ES-I3 (cell line): Measurements from ENCODE around the gene ILRUN.
"Not testable (repeated sequence)": the region's sequence is repeated elsewhere in the genome, so short reads cannot be mapped to it uniquely, and the experiment has no call there.

Experiments used
- H3K36me3 ChIP-seq: 2 replicates; pipeline ENCODE4 v1.6.1; 2013; ENCODE audit warnings: mild to moderate bottlenecking, low read length, control low read depth, moderate library complexity; ENCODE audit not compliant: insufficient read depth
- H3K4me1 ChIP-seq: 2 replicates; pipeline ENCODE4 v1.6.1; 2013; ENCODE audit warnings: mild to moderate bottlenecking, control low read depth, low read length; ENCODE audit not compliant: insufficient read depth
- H3K9ac ChIP-seq: 2 replicates; pipeline ENCODE4 v1.6.1; 2013; ENCODE audit warnings: low read depth, mild to moderate bottlenecking, low read length, moderate library complexity
- H3K9me3 ChIP-seq: 2 replicates; pipeline ENCODE4 v1.6.1; 2013; ENCODE audit warnings: mild to moderate bottlenecking, low read length, moderate library complexity; ENCODE audit not compliant: control insufficient read depth, insufficient read depth

Gene ILRUN

DNA sequence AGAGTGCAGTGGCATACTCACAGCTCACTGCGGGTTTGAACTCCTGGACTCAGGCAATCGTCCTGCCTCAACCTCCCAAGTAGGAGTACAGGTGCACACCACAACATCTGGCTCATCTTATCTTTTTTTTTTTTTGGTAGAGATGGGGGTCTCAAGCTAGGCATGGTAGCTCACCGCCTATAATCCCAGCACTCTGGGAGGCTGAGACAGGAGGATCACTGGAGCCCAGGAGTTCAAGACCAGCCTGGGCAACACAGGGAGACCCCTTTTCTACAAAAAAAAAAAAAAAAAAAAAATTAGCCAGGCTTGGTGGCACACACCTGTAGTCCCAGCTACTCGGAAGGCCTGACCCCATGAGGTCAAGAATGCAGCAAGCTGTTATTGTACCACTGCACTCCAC is 31.5 kb downstream of the ILRUN start:
- peaks cover 14% of the 10 kb centered on the region for H3K4me1 ChIP-seq
- H3K36me3 ChIP-seq = no peaks in the 10 kb centered on the region
- H3K9ac ChIP-seq = no peak overlapping the region
- no peaks in the 10 kb centered on the region; the same call in 1 of the 2 replicates for H3K9me3 ChIP-seq

DNA sequence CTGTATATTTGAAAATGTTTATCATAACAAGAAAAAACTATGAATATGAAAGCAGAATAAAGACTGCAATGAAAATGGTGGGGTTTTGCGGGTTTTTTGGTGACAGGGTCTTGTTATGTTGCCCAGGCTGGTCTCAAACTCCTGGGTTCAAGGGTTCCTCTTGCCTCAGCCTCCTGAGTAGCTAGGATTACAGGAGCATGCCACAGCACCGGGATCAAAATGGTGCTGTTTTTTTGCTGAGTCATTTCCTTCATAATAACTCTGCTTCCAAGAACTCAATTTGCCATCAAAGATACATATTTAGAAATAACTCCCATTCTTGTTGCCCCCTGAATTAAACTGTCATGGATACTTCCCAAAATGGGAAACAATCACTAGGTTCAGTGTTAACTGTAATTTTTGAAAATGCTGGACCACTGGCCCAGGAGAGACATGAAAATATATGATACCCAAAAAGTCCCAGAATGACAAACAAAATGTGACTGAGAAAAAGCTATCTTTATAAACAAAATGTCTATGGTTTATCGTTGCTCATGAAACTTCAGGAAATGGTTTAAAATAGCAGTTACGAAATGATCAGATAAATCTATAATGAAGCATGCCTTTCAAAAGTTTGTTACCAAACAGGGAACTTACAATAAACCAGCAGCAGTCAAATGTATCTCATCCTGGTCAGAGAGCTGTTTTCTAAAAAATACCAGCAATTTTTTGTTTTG is 32.2 kb downstream of the ILRUN start:
- H3K9ac ChIP-seq = no peak overlapping the region
- no peaks in the 10 kb centered on the region for H3K36me3 ChIP-seq
- peaks cover 14% of the 10 kb centered on the region for H3K4me1 ChIP-seq

DNA sequence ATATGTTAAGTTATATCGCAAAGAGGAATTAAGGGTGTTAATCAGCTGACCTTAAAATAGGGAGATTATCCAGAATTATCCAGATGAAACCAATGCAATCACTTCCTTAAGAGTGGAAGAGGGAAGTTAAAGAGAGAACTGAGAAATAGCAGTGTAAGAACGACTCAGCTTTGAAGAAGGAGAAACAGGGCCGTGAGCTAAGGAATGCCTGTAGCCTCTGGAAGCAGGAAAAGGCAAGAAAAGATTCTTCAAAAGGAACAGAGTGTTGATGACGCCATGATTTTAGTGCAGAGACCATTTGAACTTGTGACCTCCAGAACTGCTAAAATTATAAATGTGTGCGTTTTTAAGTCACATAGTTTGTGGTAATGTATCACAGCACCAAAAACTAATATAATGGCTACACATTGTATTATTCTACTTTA is 32.7 kb downstream of the ILRUN start:
- Histone ChIP-seq H3K36me3 (no peaks in the 10 kb centered on the region), H3K4me1 (peaks cover 17% of the 10 kb centered on the region), H3K9me3 (no peaks in the 10 kb centered on the region), H3K9ac (no peak overlapping the region)

More for the DNA sequence above, 32.2 kb downstream of the ILRUN start:
- H3K9me3 ChIP-seq = no peaks in the 10 kb centered on the region

DNA sequence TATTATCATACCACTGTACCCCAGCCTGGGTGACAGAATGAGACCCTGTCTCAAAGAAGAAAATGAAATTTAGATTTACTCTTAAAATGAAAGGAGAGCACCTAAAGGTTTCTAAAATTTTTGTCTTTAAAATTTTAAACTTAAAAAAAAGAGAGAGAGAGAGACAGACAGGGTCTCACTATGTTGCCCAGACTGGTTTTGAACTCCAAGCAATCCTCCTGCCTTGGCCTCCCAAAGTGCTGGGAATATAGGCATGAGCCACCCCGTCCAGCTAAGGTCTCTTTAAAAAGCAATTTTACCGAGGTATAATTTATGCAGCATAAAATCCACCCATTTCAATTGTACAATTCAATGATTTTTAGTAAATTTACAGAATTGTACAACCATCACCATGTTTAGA is 33.2 kb downstream of the ILRUN start:
- Histone ChIP-seq H3K9ac (no peak overlapping the region), H3K4me1 (peaks cover 20% of the 10 kb centered on the region), H3K9me3 (no peaks in the 10 kb centered on the region), H3K36me3 (no peaks in the 10 kb centered on the region)

DNA sequence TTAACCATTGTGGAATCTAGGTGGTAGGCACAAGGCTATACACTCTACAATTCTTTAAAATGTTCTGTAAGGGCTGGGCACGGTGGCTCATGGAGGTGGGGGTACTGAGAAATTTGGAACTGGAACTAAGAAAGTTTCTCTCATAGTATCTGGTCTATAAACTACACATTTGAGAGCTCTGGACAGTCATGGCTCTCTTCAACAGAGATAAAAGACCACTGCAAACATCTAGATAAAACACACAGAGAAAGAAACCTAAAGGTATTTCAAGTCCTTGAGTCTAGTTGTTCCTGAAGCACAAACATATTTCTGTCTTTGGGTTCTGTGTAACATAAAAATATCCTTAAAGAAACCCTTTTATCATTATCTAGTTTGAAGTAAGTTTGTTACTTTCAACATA is 35.2 kb downstream of the ILRUN start:
- no peak overlapping the region for H3K9ac ChIP-seq
- no peaks in the 10 kb centered on the region for H3K9me3 ChIP-seq
- peaks cover 38% of the 10 kb centered on the region for H3K4me1 ChIP-seq

DNA sequence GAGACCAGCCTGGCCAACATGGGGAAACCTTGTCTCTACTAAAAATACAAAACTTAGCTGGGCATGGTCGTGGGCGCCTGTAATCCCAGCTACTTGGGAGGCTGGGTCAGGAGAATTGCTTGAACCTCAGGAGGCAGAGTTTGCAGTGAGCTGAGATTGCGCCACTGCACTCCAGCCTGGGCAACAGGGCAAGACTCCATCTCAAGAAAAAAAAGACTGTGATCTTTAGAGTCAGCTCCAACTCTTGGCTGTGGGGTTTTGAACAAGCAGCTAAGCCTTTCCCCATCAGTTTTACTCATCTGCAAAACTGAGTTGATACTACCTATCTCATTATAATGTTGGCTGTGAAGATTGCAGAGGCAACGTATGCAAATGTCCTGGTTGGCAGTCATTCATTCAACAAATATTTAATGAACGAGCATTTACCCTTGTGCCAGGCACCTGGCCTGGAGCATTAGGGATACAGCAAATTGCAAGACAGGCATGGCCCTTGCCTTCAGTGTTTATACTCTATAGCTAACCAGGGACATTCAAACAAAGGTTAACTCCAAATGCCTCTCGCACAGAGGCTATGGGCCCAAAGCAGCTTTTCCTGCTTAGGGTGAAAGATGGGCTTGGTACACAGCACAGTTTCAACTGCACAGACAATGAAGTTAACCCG is 37.8 kb downstream of the ILRUN start:
- H3K4me1 ChIP-seq = peaks cover 28% of the 10 kb centered on the region
- H3K9ac ChIP-seq = no peak overlapping the region
- no peaks in the 10 kb centered on the region for H3K36me3 ChIP-seq
- H3K9me3 ChIP-seq = no peaks in the 10 kb centered on the region

More for the DNA sequence above, 35.2 kb downstream of the ILRUN start:
- H3K36me3 ChIP-seq = no peaks in the 10 kb centered on the region

DNA sequence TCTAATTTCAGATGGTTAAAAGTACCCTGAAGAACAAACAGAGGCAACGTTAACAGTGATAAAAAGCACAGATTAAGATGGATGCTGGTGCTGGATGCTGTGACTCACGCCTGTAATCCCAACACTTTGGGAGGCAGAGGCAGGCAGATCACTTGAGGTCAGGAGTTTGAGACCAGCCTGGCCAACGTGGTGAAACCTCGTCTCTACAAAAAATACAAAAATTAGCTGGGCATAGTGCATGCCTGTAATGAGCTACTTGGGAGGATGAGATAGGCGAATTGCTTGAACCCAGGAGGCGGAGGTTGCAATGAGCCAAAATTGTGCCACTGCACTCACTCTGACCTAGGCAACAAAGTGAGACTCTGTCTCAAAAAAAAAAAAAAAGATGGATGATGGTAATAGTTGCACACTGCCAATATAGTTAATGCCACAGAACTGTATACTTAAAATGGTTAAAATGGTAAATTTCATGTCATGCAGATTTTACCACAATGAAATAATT is 38.5 kb downstream of the ILRUN start:
- H3K36me3 ChIP-seq, H3K9me3 ChIP-seq, H3K9ac ChIP-seq: not testable (repeated sequence)
- peaks cover 25% of the 10 kb centered on the region for H3K4me1 ChIP-seq

DNA sequence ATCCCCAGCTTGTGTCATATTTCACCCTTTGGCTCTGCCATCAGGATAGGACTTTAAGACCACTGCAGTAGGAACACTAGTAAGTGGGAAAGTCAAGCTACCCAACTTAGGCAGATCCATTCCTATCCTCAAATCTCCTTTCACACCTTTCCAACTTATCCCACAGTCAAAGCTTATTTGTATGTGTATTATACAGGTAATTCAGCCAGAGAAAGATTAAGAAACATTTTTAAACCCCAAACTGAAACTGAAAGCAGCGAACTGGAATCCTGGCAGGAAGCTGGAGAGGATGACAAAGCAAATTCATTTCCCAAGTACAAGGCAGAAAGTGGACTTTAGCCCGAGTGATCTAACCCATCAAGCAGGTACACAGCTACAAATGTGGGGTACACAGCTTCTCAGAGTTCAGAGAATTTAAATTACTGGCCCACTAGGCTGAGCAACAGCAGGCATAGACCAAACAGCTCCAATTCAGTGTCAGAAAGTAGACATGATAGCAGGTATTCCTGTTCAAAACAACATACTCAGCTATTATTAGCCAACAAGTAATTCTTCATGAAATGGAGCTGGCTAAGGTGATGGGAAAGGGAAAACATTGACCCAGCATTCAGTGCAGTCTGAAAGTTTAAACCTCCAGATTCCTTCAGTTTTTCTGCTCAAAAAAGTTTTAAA is 39.1 kb downstream of the ILRUN start:
- no peaks in the 10 kb centered on the region for H3K36me3 ChIP-seq
- H3K4me1 ChIP-seq = peaks cover 25% of the 10 kb centered on the region
- H3K9me3 ChIP-seq = no peaks in the 10 kb centered on the region
- no peak overlapping the region for H3K9ac ChIP-seq

DNA sequence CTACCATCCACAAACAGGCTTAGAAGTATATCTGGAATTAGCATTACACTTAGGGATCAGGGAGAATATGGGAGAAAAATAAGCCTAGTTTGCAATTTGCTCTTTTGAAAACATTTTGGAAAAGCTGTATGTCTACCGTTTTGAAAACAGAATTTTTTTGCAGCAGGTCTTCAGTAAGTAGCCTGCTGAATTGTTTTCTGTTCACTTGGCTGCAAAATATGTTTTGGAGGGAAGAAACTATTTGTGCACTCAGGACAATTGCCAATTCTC is 39.6 kb downstream of the ILRUN start:
- no peak overlapping the region for H3K9ac ChIP-seq
- no peaks in the 10 kb centered on the region for H3K9me3 ChIP-seq
- H3K4me1 ChIP-seq = peaks cover 25% of the 10 kb centered on the region
- H3K36me3 ChIP-seq = no peaks in the 10 kb centered on the region

DNA sequence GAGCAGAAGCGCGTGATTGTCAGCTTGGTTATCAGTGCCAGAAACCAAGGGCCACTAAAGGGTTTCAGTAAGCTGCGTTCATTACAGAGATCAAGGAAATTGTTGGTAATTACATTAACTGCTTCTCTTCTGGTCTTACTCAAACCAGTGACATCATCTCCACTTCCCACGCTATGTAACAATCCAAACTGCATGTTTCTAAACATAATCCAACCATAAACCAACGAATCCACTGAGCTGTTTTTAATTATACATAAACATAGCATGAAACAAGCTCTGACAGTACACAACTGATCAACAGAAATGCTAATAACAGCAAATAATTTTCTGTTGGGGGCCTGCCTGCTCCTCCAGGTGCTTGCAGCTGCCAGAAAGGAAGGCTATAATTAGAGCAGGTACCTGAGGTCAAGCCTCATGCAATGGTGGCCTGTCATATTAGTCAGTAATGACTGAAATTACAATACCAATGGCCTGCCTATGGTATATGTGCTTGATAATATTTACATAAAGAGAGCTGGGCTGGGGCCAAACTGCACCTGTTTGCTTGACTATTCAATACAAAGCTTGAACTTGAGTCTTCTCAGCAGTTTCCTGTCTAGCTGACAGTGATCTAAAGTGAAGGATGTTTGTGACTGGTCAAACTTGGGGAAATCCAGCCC is 40.1 kb downstream of the ILRUN start:
- no peaks in the 10 kb centered on the region for H3K9me3 ChIP-seq
- no peaks in the 10 kb centered on the region for H3K36me3 ChIP-seq
- peaks cover 25% of the 10 kb centered on the region for H3K4me1 ChIP-seq
- no peak overlapping the region for H3K9ac ChIP-seq

DNA sequence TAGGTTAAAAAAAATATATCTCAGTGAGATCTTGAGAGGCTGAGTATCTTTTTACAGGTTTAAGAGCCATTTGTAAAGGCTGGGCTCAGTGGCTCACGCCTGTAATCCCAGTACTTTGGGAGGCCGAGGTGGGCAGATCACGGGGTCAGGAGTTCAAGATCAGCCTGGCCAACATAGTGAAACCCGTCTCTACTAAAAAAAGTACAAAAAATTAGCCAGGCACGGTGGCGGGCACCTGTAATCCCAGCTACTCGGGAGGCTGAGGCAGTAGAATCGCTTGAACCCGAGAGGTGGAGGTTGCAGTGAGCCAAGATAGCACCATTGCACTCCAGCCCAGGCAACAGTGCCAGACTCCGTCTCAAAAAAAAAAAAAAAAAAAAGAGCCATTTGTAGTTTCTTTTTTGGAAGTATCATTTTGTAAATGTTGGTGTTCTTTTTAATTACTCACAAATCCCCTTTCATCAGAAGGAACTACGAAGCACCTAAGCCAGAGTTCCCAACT is 40.6 kb downstream of the ILRUN start:
- H3K36me3 ChIP-seq, H3K9ac ChIP-seq, H3K9me3 ChIP-seq: not testable (repeated sequence)
- peaks cover 25% of the 10 kb centered on the region for H3K4me1 ChIP-seq

DNA sequence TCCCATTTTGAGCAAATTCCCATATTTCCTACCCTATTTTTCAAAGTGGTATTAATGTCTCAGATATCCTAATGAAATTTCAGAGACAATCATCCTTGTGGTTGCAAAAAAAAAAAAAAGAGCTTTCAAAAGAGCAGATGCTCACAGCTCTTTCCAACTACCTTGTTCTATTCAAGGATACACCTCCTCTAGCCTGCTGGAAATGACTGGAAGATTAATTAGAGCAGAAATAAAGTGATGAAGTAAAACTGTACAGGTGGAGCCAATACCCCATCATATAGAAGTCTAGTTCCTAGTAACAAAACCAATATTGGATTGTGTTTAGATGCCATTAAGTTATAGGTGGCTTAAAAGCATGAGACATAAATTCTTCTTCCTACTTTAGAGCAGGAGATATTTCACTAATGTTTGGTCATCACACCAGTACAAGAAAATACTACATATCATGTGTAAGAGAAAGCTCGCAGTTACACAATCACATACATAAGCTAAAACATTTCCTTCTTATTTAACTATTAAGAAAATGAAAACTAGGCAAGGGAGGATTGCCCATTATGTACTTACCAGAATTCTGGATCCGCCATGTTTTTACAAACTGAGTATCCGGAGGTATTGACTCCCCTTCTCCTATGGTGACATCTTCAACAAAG is 42.4 kb downstream of the ILRUN start:
- Histone ChIP-seq H3K9me3 (no peaks in the 10 kb centered on the region), H3K9ac (no peak overlapping the region), H3K4me1 (peaks cover 25% of the 10 kb centered on the region), H3K36me3 (no peaks in the 10 kb centered on the region)

DNA sequence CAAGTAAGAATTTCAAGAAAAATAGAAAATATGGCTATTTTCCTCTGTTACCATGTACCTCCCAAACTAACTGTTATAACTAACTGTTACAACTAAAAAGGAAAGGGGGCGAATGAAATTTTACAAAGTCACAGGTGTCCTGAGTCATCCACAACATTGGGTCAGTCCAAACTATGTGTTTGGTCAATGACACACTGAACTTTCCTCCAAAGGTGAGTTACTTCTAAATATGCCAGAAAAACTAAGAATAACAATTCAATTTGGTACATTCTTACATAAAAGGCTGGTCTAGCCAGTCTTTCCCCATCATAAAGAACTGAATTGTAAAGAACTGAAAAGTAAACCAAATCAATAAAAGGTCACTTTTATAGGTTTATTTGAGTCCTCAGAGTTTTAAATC is 44.3 kb downstream of the ILRUN start:
- no peak overlapping the region for H3K9ac ChIP-seq
- peaks cover 10% of the 10 kb centered on the region; the same call in 1 of the 2 replicates for H3K4me1 ChIP-seq
- H3K9me3 ChIP-seq = no peaks in the 10 kb centered on the region
- H3K36me3 ChIP-seq = no peaks in the 10 kb centered on the region; the same call in 1 of the 2 replicates

DNA sequence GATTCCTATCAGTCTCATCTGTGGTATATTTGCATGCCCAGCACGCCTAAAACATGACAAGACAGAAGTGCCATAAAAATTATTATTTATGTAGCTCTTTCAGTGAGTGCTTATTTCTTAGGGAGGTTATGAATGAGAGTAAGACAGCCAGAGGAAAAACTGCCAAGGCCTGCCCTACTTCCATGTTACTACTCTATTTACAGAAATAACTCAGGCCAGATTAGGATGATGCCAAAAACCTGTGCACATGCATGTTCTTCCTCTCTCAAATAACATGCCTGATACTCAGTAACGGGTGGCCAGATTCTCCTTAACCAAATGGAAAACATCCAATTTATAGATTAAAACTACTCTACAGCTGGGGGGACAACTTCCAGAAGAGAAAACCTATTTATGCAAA is 45.7 kb downstream of the ILRUN start:
- Histone ChIP-seq H3K9ac (no peak overlapping the region), H3K36me3 (no peaks in the 10 kb centered on the region; the same call in 1 of the 2 replicates), H3K4me1 (no peaks in the 10 kb centered on the region), H3K9me3 (no peaks in the 10 kb centered on the region)
